CD4-positive, alpha-beta T cell treated with Interleukin-4 for 1 hour (primary cell): ENCODE measurements around the gene BNIP1.
A peak's percentile ranks its signal among the peaks of the same experiment; 100 is the strongest.
"Not testable (repeated sequence)": the region's sequence is repeated elsewhere in the genome, so short reads cannot be mapped to it uniquely, and the experiment has no call there.

Experiments used
- DNase-seq, 2 donors: peaks; one replicate each; pipeline ENCODE4 v3.0.0-alpha.2; 2020 to 2022

The BNIP1 gene, protein sequence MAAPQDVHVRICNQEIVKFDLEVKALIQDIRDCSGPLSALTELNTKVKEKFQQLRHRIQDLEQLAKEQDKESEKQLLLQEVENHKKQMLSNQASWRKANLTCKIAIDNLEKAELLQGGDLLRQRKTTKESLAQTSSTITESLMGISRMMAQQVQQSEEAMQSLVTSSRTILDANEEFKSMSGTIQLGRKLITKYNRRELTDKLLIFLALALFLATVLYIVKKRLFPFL

DNA sequence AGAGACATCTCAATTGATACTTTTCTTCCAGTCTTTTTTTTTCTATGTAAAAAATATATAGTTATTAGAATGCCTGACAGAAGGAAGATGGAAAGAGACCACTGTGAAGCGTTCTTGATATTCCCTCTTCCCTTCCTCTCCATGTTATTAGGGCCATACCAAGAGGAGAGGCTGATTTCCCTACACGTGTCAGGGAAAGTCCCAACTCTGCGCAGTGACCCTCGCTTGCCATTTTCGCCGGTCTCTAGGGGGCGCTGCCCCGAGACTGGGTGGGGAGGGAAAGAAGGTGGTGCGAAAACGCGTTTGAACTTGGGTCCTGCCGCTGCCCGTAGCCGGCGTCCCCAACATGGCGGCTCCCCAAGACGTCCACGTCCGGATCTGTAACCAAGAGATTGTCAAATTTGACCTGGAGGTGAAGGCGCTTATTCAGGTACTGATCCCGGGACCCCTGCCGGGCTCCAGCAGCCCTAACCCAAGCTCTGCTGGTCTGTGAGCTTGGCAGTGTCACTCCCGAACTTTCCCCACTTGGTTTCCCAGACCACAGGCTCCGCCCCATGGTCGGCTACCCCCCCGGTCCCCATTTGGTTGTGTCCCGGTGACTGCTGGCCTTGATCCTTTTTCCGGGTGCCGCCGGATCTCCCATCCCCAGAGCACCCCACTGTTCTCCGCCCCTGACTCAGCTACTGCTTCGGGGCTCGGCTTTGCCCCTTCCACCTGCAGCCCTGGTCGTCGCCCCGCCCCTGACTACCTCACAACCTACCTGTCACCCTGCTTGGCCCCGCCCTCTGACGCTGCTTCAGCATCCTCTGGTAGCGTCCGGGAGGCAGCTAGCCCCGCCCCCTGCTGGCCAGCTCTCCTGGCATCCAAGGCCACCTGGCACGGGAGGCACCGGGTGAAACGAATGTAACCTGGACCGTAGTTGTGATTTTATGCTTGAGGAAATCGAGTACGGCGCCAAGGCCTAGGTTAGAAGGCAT, at the start of gene BNIP1:
Gene BNIP1, plus strand, starts transcription at position 332 of the 977 bp plus-strand sequence. Its CDS starts 15 bp downstream, at position 347.
- peak; percentile 96 to 97 for DNase-seq

DNA sequence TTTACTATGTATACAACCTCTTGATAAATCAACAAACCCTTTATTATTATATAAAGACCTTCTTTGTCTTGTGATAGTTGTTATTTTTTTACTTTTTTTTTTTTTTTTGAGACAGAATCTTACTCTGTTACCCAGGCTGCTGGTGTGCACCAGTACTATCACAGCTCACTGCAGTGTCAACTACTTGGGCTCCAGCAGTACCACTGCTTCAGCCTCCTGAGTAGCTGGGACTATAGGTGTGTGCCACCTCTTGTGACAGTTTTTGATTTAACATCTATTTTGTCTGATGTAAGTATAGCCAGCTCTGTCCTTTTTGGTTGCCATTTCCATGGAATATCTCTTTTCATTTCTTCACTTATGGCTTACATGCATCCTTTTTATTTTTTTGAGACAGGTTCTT, 45.5 kb upstream of the BNIP1 start:
- DNase-seq = no peak

DNA sequence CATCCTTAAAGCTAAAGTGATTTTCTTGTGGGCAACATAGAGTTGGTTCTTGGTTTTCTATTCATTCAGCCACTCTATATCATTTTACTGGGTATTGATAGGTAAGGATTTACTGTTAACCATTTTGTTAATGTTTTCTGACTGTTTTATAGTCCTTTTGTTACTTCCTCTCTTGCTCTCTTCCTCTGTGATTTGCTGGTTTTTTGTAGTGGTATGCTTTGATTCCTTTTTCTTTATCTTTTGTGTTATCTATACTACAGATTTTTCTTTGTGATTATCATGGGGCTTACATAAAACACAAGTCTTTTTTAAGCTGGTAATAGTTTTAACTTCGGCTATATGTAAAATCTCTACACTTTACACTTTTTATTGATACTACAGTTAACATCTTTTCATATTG, 44.9 kb upstream of the BNIP1 start:
- DNase-seq = peak in 1 of 2 donors; percentile 14

DNA sequence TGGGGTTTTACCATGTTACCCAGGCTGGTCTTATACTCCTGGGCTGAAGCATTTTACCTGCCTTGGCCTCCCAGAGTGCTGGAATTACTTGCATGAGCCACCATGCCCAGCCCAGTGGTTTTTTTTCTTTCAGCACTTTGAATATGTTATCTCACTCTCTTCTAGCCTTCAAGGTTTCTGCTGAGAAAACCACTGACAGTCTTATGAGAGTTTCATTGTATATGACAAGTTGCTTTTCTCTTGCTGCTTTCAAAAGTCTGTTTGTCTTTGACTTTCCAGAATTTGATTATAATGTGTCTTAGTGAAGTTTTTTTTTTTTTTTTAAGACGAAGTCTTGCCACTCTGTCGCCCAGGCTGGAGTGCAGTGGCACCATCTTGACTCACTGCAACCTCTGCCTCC, 43.1 kb upstream of the BNIP1 start:
- no peak for DNase-seq

DNA sequence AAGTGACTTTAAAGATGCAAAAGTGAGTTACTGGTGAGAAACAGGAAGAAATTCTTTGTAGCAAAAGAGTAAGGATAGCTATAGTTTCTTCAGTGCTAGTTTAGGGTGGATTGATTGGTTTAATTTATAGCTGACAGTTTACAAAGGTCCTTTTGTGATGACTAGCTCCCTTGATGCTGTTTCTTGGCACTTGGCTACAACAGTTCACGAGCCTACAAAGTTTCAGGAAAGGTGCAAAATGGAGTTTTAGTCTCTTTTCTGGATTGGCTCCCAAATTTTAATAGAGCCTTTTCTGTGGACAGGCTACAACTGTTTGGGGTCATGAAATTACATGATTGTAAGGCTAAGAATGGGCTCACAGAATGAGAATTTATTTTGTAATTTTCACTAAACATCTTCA, 40.9 kb upstream of the BNIP1 start:
- DNase-seq = no peak

DNA sequence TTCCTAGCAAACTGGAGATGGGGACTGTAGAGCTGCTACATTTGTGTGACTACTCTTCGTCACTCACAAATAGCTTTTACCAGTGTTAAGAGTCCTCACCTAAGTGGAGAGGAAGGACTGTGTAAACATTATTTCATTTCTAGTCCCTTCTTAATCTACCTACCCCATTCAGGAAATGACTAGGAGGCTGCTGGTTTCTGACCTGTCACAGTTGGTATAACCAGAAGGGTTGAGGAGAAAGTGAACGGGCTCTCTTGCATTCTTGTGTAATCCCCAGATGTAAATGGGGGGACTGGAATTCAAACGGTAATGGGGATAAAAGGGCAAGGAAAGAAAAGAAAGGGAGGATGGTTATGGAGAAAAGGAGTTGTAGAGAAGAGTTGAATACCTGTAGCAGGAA, 35.4 kb upstream of the BNIP1 start:
- no peak for DNase-seq

DNA sequence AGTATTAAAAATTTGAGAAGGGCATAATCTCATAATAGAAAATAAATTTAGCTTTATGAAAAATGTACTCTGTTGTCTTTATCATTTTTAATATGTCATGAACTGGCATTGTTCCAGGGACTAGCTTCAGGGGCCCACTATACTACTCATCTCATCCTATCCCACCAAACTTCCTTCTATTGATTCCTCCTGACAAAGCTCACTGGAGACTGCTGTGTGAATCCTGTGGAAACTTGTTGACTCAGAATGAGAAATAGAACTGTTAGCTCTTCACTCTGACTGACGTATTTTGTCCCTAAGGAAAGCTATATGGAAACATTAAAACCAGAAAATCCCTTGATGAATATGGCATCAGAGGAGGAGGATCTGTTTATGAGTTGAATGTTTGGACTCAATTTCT, 29.8 kb upstream of the BNIP1 start:
- no peak for DNase-seq

DNA sequence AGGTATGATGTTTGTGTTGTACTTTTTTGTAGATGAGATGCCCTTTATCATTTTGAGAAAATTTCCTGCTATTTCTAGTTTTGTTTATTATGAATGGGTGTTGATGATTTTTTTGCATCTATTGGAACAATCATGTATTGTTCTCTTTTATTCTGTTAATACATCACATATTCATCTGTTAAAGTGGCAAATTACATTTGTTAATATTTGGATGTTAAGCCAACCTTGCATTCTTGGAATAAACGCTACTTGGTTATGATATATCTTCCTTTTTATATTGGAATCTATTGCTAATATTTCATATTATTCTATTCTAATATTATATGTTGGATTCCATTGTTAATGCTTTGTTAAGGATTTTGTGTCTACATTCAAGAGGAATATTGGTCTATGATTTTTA, 24.6 kb upstream of the BNIP1 start:
- DNase-seq = no peak

DNA sequence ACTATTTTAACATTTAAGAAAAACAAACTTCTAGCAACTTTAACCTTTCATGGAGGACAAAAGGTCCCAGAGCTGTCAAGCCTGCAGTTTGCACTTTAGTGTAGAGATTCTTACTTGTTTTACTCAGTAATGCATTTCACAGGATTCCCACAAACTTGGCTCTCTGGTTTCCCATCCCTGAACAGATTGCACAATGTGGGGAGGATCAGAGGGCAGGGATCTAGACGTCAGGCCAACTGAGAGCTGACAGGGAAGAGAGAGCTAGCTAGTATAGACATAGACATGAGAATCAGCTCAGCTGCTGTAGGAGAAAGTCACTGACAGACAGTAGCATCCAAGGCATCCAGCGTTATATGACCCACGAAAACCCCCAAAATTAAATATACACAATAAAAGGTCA, 20.9 kb upstream of the BNIP1 start:
- DNase-seq = no peak

DNA sequence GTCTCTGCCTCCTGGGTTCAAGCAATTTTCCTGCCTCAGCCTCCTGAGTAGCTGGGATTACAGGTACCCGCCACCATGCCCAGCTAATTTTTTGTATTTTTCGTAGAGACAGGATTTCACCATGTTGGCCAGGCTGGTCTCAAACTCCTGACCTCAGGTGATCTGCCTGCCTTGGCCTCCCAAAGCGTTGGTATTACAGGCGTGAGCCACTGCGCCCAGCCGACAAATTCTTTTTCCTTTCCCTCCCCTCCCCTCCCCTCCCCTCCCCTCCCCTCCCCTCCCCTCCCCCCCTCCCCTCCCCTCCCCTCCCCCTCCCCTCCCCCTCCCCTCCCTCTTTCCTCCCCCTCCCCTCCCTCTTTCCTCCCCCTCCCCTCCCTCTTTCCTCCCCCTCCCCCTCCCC, 12.2 kb upstream of the BNIP1 start:
- not testable (repeated sequence) for DNase-seq

DNA sequence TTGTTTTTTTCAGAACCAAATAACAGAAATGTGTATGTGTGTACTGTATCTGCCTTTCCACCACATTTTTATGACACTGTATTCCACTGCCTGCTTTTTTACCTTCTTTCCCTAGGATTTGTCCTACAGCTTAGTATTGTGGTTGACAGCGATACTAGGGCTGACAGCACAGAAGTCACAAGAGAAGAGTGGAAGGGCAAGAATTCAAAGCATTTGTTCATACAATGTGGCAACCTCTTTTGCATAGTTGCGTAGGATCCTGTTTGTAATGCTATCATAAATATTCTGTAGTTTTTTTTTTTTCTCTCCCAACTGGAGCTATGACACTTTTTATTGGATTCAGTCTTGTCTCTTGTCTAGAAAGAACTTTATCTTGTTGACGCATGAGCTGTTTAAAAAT, 5.6 kb upstream of the BNIP1 start:
- DNase-seq = no peak

DNA sequence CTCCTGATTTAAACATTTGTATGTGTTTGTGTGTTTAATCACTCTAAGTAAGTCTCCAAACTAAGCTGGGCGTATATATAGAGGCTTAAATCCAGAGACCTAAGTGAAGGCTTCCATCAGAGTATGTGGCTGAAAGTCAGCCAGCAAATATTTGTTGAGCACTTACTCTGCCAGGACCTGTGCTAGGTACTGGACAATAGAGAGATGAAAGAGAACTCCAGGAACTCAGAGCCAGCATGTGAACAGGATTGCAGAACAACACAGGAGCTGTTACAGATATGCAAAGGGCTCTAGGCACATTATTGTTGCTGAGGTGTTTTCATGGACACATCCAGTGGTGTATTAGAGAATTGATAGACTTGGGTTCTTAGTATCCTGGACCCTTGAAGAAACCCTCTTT, 4.7 kb upstream of the BNIP1 start:
- no peak for DNase-seq

DNA sequence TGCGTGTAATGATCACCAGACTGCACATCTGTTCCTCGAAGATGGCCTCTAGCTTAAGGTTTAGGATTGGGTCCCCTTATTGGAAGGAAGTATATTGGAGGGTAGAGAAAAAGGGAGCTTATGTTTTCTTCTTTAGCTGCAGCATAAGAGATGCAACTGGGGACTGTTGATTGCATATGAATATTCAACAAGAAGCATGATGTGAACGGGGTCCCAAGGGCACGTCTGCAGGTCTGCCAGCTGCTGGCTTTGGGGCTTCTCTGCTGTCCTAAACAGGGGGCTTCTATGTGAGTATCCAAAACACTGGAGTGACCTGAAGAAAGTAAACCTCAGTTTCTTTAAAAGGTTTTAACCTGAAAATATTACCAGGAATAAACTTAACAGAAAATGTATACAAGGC, 3.6 kb upstream of the BNIP1 start:
- DNase-seq = no peak

DNA sequence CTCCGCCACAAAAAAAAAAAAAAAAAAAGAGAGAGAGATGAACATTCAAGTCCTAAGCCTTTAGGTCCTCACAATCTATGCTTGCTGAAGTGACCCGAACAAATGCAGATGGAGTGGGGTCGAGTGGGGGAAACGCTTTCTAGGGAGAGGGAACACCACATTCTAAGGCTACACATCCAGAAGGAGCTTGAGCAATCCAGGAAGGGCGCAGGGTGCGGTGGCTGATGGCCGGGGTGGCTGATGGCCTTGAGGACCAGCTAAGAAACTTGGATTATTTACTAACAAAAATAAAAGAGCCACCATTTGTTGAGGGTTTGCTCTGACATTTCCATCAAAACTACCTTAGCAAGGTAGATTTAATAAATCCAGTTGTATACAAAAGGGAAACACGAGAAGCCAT, 764 bp upstream of the BNIP1 start:
- no peak for DNase-seq

DNA sequence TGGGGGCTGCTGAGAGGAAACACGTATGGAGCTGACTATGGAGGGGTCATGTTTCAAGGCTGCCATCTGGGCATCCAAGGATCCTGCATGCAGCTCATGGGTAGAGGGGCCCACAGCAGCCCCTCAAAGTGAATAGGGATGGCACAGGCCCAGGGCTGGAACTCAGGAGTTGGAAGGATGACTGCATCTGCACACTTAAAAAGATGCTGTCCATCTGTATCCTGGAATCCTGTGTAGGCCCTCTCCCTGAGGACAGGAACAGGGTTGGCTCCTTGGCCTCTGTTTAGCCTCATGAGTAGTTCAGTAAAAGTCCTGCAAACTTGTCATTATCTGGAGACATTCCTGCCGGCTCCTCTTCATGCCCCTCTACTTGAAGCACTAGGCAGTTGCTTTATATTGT, 4.0 kb downstream of the BNIP1 start:
- no peak for DNase-seq

DNA sequence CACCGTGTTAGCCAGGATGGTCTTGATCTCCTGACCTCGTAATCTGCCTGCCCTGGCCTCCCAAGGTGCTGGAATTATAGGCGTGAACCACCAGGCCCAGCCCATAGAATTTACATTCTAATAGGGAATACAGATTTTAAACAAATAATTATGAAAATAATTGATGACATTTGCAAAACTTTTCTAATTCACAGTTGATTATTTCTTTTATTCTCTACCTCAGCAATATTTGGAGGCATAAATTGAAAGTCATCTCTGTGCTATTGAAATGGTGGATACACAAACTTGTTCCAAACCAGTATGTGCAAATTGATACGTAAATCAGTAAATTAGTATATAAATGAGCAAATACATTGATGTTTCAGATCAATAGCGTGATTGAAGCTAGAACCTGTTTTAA, 8.2 kb downstream of the BNIP1 start:
- no peak for DNase-seq

DNA sequence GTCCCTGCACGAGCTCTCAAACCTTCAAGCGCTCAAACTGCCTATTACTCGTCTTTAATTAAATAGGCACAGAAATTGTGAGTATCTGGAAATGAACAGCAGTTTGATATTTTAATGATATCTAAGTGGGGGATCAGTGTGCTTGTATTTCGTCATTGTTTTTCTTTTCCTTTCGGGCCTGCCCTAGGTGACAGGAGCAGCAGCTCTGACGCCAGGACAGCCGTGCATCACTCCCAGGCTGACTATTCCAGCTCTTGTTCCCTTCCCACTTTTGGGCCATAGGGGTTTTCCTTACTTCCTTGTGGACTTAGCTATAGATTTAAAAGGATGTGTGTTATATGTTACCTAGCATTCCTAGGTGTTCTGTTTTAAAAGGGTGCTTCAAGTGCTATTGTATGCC, 9.5 kb downstream of the BNIP1 start:
- DNase-seq = no peak

DNA sequence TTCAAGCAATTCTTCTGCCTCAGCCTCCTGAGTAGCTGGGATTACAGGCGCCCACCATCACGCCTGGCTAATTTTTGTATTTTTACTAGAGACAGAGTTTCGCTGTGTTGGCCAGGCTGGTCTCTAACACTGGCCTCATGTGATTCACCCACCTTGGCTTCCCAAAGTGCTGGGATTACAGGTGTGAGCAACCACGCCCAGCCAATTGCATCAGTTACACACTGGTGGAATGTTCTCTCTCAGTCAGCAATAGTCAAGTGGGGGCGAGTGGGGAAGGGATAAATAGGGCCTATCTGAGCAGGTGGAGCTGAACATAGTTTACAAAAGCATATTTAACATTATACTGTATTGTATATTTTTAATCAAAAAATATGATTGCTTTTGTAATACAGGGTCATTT, 10.3 kb downstream of the BNIP1 start:
- DNase-seq = not testable (repeated sequence)

DNA sequence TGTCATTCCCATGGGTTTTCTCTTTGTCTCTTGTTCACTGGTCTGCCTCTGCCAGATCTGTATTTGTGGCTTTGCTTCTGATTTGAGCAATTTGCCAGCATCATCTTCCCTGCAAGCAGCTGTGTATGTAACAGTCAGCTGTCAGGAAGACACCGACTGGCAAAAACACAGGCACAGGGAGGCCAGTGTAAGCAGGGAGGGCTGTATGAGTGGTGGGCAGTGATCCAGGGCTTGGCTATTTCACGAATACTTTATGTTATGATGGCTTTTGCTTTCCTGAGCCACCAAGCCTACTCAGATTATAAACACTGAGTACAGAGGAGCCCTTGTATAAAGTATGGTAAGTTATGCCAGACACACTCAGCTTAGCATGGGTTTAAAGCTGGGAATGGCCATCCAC, 11.6 kb downstream of the BNIP1 start:
- no peak for DNase-seq

DNA sequence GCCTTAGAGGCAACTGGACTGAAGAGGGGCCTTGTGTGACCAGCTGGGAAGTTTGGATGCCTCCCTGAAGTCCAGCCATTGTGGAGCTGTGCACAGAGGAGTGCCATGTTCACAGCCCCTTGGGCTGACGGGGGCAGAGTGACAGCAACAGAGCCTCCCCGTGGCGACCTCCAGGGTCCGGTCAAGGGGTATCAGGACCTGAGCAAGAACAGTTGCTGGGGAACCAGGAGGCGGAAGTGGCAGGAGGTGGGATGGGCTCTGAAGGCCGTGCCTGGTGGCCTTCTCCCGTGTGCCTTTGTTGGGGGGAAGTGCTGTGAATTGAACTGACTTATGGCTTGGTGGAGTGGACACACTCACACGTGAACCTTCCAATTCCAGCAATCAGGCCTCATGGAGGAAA, 14.0 kb downstream of the BNIP1 start:
- no peak for DNase-seq

DNA sequence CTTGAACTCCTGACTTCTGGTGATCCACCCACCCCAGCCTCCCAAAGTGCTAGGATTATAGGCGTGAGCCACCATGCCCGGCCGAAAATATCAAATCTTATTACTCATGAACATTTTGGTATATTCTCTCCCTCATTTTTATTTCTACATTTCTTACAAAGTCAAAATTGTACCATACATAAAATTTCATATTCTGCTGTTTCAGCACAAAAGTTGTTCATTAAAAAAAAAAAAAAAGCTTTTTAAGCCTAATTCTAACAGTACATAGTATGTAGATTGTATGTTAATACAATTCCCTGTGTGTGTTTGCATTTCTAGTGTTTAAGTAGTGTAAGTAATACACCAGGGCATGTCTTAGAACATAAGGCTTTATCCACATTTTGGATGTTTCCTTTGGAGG, 14.9 kb downstream of the BNIP1 start:
- no peak for DNase-seq

DNA sequence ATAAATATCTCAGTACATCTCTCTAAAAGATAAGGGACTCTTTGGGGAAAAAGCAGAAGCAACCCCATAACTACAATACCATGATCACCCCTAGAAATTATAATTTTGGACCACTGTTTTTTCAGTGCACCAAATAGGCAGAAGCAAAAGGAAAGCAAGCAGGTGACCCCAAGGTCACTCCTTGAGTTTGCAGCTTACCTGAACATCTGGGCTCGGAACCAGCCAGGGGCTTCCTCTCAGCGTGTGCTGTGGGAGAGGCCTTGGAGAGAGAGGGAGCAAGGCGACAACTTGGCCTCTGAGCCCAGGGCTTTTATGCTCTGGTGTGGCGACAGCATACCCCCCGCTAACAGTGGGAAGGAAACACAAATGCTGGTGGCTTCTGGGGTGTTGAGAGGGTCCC, 16.8 kb downstream of the BNIP1 start:
- DNase-seq = no peak

DNA sequence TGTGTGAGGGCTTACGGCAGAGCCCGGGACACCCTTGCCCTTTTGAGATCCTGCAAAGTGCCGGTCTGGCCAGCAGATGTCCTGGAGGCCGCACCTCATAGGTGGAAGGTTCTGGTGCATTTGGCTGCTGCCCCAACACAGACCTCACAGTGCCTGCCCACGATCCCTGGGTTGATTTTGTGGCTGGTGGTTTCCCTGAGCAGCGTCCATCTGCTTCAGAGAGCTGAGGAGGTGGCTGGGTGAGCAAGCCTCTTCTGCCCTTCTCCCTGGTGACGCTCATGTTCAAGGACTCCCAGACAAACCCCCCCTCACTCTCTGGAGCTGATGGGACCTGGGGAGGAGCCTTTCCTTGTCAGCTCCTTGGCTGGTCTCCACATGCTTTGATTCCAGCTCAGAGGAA, 18.9 kb downstream of the BNIP1 start:
- no peak for DNase-seq
